ENCODE measurements around the gene BCAS1.

Gene BCAS1

GRCh38 chr20:53925651-53926401 is 144.6 kb downstream of the BCAS1 start:
- no peak for DNase-seq (ENCODE audit: low read depth in 3 of 3)

- no peak for DNase-seq (ENCODE audit: low read depth in 3 of 3)
These were observed 146.6 kb downstream of the BCAS1 start for GRCh38 chr20:53923566-53924369.

GRCh38 chr20:53922901-53923314 is 147.5 kb downstream of the BCAS1 start:
- no peak for DNase-seq (ENCODE audit: low read depth in 3 of 3)

GRCh38 chr20:53921443-53921973 is 148.9 kb downstream of the BCAS1 start:
- no peak for DNase-seq (ENCODE audit: low read depth in 3 of 3)

GRCh38 chr20:53920647-53921245 is 149.6 kb downstream of the BCAS1 start:
- no peak for DNase-seq (ENCODE audit: low read depth in 3 of 3)

GRCh38 chr20:53919886-53920285 is 150.5 kb downstream of the BCAS1 start:
- no peak for DNase-seq (ENCODE audit: low read depth in 3 of 3)

- DNase-seq (ENCODE audit: low read depth in 3 of 3), result no peak
These were observed 151.4 kb downstream of the BCAS1 start for GRCh38 chr20:53918949-53919361.

GRCh38 chr20:53918020-53918311 is 152.4 kb downstream of the BCAS1 start:
- no peak for DNase-seq (ENCODE audit: low read depth in 3 of 3)

- no peak for DNase-seq (ENCODE audit: low read depth in 3 of 3)
These were observed 153.0 kb downstream of the BCAS1 start for GRCh38 chr20:53917145-53918019.

GRCh38 chr20:53916173-53916512 is 154.3 kb downstream of the BCAS1 start:
- DNase-seq (ENCODE audit: low read depth in 3 of 3), result no peak

GRCh38 chr20:53915446-53916172 is 154.8 kb downstream of the BCAS1 start:
- peak; percentile 91 to 96 (median 93) for DNase-seq (ENCODE audit: low read depth in 3 of 3)

- no peak for DNase-seq (ENCODE audit: low read depth in 3 of 3)
These were observed 155.5 kb downstream of the BCAS1 start for GRCh38 chr20:53914781-53915445.

GRCh38 chr20:53914091-53914780 is 156.2 kb downstream of the BCAS1 start:
- DNase-seq (ENCODE audit: low read depth in 3 of 3), result no peak

GRCh38 chr20:53911301-53911700 is 159.1 kb downstream of the BCAS1 start:
- no peak for DNase-seq (ENCODE audit: low read depth in 3 of 3)

GRCh38 chr20:53910351-53911002 is 159.9 kb downstream of the BCAS1 start:
- DNase-seq (ENCODE audit: low read depth in 3 of 3), result no peak

GRCh38 chr20:53907968-53908751 is 162.2 kb downstream of the BCAS1 start:
- no peak for DNase-seq (ENCODE audit: low read depth in 3 of 3)

- no peak for DNase-seq (ENCODE audit: low read depth in 3 of 3)
These were observed 164.6 kb downstream of the BCAS1 start for GRCh38 chr20:53905820-53906191.

GRCh38 chr20:53905019-53905819 is 165.2 kb downstream of the BCAS1 start:
- no peak for DNase-seq (ENCODE audit: low read depth in 3 of 3)

Measured in stimulated activated CD4-positive, alpha-beta T cell treated with anti-CD3 and anti-CD28 coated beads, TNF-alpha, amount 100 ng/mL, for 48 hours (primary cell).